ENCODE data around the gene MRTFA.

DNA sequence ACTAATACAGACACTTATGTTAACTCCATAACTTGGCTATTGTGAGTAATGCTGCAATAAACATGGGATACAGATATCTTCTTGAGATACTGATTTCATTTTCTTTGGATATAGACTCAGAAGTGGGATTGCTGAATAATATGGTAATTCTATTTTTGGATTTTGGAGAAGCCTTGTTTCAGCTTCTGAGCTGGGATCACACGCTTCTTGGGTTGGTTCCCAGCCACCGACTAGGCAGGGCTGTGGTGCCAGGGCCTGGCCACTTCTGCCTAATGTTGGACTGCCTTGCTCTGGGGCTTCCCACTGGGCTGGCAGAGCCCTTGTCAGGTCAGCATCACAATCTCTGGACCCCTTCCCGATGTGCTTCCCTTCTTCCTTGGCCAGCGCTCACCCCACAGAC is 28.8 kb upstream of the MRTFA start:
- no peak for TF ChIP-seq CTCF (IDR thresholded peaks at IDR 0.05)
- TF ChIP-seq EZH2 (IDR thresholded peaks at IDR 0.05): no peak
